GM21619 (cell line): ENCODE measurements around the gene UNC13D.

Experiments
- ATAC-seq: cut with Tn5 transposase; IDR thresholded peaks from one replicate; pipeline ENCODE4 v1.9.1; 2021; ENCODE audit not compliant: unreplicated experiment

UNC13D gene

DNA sequence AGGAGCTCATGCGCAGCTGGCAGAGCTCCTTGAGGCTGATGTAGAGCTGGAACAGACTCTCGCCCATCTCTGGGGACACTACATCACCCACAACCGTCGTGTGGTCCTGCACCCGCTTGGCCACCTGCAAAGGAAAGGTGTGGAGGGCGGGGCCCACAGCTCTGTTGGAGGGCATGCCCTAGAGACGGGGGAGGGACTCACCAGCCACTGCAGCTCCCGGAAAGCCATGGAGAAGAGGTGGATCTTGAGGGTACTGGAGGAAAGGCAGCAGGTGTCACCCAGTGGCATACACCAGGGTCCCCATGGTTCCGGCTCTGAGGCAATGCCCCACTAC, 8.6 kb downstream of the UNC13D start:
- no peak for ATAC-seq

GRCh38 chr17:75834928-75835653, 9.1 kb downstream of the UNC13D start:
- ATAC-seq, result no peak

- no peak for ATAC-seq
These were observed 9.8 kb downstream of the UNC13D start for GRCh38 chr17:75834279-75834920.

- ATAC-seq, result no peak
These were observed 11.4 kb downstream of the UNC13D start for GRCh38 chr17:75832652-75833400.

DNA sequence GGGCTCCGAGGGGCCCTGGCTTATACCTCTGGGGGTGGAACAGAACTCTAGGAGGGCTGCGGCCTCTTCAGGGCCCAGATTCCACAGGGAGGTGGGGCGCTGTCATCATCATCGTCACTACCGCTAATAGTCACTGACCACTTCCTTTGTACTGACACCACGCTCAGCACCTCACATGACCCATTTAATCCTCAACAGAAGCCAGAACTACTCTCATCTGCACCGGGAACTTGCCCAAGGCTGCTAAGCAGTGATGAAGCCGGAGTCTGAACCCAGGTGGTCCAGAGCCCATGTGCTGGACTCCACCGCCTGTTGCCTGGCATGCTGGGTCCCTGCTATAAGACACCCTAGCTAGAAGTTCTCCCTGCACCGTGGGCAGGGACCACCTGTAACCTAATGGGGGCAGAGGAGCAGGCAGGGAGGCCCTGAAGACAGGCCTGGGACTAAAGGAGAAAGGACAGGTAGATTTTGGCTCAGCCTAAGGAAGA, 12.0 kb downstream of the UNC13D start:
- no peak for ATAC-seq

DNA sequence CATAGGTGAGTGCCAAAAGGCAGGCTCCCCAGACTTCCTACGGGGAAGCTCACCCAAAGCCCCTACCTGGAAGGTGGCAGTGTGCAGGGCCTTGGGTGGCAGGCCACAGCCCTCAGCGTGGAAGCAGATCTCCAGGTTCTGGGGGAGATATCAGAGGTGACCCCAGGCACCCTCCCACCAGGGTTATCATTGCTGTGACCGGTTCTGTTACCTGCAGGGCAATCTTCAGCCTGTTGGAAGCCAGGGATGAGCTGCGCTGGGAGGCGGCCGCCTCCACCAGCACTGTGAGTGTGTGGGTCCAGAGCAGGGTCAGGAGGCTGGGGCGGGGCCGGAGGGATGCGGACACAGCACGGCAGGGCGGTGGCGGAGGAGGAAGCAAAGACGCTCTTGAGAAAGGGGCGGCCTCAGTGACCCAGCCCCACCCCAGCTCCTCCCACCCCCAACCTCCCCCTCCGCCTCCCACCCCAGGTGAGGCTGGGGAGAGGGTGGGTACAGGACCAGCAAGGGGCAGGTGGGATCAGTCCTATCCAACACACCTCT, 13.1 kb downstream of the UNC13D start:
- no peak for ATAC-seq

GRCh38 chr17:75830164-75831031, 13.8 kb downstream of the UNC13D start:
- no peak for ATAC-seq

- no peak for ATAC-seq
These were observed 14.5 kb downstream of the UNC13D start for GRCh38 chr17:75829747-75830146.

GRCh38 chr17:75828741-75829140, 15.5 kb downstream of the UNC13D start:
- ATAC-seq, result no peak

DNA sequence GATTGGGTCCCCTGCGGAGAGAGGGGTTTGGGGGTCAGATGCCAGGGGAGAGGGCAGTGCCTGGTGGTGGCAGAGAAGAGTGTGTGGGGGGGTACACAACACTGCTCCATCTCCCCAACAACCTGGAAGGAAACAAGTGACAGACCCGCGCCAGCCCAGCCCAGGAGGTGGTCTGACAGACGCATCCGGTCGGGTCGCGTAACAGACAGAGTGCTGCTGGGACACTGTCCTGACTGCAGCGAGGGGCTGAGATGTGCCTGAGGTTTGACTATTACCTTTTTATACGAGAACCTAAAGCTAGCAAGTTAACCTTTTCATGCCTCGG, 16.2 kb downstream of the UNC13D start:
- peak; percentile 3 for ATAC-seq

GRCh38 chr17:75827308-75828075, 16.7 kb downstream of the UNC13D start:
- ATAC-seq, result peak; percentile 39

DNA sequence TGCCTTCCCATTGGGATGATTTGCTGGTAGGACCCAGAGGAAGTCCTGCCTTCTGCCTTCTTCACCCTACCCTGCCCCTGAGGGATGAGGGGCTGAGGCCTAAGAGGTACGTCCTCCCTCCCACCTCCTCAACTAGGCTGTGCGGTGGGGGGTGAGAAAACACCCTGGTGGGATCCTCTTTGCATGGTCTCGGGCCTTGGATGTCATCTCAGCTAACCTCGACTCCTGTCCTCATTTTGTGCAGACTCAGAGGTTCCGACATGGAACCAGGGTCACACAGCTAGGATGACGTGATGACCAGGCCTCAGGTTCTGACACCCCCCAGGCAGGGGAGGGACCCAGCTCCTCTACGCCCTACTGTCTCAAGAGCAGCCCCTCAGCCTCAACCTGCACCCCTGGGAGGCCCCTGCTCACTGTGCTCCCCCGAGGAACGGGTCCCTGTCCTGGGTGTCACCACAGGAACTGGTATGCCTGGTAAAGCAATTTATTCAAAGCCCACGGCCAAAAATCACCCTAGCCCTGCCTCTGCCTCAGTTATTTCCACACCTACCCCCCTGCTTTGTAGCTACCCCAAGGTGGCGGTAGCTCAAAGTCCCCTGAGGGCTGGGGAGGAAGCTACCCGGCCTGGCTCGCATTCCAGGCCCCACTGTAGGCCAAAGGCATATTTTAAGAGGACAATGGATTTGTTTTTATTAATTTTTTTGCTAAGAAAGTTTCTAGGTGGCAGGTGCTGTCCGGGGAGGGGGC, 17.5 kb downstream of the UNC13D start:
- ATAC-seq, result no peak

DNA sequence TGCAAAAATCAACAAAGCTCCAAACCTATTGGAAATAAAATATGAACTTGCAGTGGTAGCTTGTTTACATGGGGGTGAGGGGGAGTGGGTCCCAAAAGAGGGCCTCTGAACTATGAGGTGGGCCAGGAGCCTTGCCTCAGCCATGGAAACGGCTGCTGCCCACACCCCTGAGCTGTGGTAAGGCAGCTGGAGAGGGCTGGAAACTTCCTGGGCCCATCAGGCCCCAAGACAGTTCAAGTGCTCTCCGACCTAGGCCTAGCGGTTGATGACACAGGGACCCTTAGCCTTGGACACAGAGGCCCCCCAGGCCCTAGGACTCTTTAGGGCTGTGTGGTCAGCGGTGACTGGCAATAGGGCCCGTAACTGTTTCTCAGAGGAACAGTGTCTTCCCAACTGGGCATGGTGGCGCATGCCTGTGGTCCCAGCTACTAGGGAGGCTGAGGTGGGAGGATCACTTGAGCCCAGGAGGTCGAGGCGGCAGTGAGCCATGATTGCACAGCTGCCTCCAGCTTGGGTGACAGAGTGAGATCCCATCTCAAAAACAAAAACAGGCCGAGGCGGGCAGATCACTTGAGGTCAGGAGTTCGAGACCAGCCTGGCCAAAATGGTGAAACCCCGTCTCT, 18.3 kb downstream of the UNC13D start:
- ATAC-seq, result no peak

- no peak for ATAC-seq
These were observed 19.1 kb downstream of the UNC13D start for GRCh38 chr17:75825149-75825552.

- ATAC-seq, result no peak
These were observed 19.5 kb downstream of the UNC13D start for GRCh38 chr17:75824666-75825065.

- ATAC-seq, result no peak
These were observed 20.1 kb downstream of the UNC13D start for GRCh38 chr17:75824050-75824552.

DNA sequence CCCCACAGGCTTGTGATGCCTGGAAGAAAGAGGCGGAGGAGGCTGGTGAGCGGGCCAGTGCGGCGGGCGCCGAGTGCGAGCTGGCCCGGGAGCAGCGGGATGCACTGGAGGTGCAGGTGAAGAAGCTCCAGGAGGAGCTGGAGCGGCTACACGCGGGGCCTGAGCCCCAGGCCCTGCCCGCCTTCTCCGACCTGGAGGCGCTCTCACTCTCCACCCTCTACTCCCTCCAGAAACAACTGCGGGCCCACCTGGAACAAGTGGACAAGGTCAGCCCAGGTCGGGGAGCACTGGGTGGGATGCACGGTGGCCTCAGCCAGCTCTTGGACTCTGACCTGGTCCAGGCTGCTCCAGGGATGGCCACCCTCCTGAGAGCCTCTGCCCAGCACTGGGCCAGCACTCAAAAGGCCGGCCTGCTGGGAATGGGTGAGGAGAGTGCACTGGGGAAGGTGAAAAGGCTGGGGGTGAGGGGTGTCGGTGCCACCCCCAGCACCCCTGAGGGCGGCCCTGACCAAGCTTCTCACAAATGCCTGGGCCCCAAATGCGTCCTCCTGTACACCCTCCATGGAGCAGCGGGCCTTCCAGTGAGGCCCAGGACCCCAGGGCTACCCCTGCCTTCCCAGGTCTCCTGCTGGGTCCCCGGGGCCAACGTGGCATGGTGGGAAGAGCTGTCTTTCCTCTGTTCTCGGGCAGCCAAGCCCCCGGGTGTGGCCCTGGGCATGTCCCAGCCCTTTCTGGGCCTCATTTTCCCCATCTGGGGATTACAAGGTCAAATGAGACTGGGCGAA, 20.8 kb downstream of the UNC13D start:
- ATAC-seq, result no peak

- ATAC-seq, result no peak
These were observed 21.4 kb downstream of the UNC13D start for GRCh38 chr17:75822800-75823166.
